Activated CD8-positive, alpha-beta memory T cell treated with anti-CD3 and anti-CD28 coated beads for 1 hour (primary cell): Measurements from ENCODE around the gene LECT2.

ENCODE experiments used
- DNase-seq, 2 donors: peaks; one replicate each; pipeline ENCODE4 v3.0.0-alpha.2; 2020; ENCODE audit warnings: low read depth in 1 of 2; ENCODE audit errors: extremely low read depth in 1 of 2

The LECT2 gene

GRCh38 chr5:135978993-135979392 is 24.2 kb upstream of the LECT2 start:
- no peak for DNase-seq

GRCh38 chr5:135978212-135978631 is 23.4 kb upstream of the LECT2 start:
- no peak for DNase-seq

GRCh38 chr5:135977375-135977928 is 22.7 kb upstream of the LECT2 start:
- DNase-seq = peak in 1 of 2 donors; percentile 5

GRCh38 chr5:135976216-135976615 is 21.4 kb upstream of the LECT2 start:
- DNase-seq = no peak

- no peak for DNase-seq
Observed at GRCh38 chr5:135975122-135975521, 20.3 kb upstream of the LECT2 start.

- no peak for DNase-seq
Observed at GRCh38 chr5:135974021-135974600, 19.3 kb upstream of the LECT2 start.

- no peak for DNase-seq
Observed at GRCh38 chr5:135973323-135974020, 18.7 kb upstream of the LECT2 start.

GRCh38 chr5:135971701-135972100 is 16.9 kb upstream of the LECT2 start:
- DNase-seq = no peak

GRCh38 chr5:135966790-135967189 is 12.0 kb upstream of the LECT2 start:
- no peak for DNase-seq

GRCh38 chr5:135966165-135966564 is 11.4 kb upstream of the LECT2 start:
- no peak for DNase-seq

- DNase-seq = no peak
Observed at GRCh38 chr5:135965504-135965903, 10.7 kb upstream of the LECT2 start.

GRCh38 chr5:135964670-135965320 is 10.0 kb upstream of the LECT2 start:
- DNase-seq = no peak

GRCh38 chr5:135955525-135955924 is 742 bp upstream of the LECT2 start:
- DNase-seq = no peak

- no peak for DNase-seq
Observed at GRCh38 chr5:135953850-135954249, 933 bp downstream of the LECT2 start.

- DNase-seq = no peak
Observed at GRCh38 chr5:135952683-135953082, 2.1 kb downstream of the LECT2 start.

- DNase-seq = no peak
Observed at GRCh38 chr5:135951807-135952206, 3.0 kb downstream of the LECT2 start.

- DNase-seq = no peak
Observed at GRCh38 chr5:135951257-135951656, 3.5 kb downstream of the LECT2 start.

GRCh38 chr5:135950611-135951010 is 4.2 kb downstream of the LECT2 start:
- DNase-seq = no peak

- DNase-seq = no peak
Observed at GRCh38 chr5:135944967-135945560, 9.7 kb downstream of the LECT2 start.

GRCh38 chr5:135944564-135944963 is 10.2 kb downstream of the LECT2 start:
- DNase-seq = no peak

GRCh38 chr5:135942202-135942771 is 12.5 kb downstream of the LECT2 start:
- no peak for DNase-seq
